ENCODE data around the gene SIAH2.

Gene SIAH2

DNA sequence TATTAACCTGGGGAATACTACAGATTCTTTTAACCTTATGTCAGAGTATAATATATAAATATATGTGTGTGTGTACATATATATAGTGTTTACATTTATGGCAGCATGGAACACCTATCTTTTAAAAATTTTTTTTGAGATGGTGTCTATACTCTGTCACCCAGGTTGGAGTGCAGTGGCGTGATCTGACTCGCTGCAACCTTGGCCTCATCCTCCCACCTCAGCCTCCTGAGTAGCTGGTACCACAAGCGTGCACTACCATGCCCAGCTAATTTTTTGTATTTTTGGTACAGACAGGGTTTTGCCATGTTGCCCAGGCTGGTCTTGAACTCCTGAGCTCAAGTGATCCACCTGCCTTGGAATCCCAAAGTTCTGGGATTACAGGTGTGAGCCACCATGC lies 40.7 kb downstream of the SIAH2 start:
- no peak overlapping the region for H3K9ac ChIP-seq (ENCODE audit: low read depth, low read length)
- TF ChIP-seq, protein P1, sequence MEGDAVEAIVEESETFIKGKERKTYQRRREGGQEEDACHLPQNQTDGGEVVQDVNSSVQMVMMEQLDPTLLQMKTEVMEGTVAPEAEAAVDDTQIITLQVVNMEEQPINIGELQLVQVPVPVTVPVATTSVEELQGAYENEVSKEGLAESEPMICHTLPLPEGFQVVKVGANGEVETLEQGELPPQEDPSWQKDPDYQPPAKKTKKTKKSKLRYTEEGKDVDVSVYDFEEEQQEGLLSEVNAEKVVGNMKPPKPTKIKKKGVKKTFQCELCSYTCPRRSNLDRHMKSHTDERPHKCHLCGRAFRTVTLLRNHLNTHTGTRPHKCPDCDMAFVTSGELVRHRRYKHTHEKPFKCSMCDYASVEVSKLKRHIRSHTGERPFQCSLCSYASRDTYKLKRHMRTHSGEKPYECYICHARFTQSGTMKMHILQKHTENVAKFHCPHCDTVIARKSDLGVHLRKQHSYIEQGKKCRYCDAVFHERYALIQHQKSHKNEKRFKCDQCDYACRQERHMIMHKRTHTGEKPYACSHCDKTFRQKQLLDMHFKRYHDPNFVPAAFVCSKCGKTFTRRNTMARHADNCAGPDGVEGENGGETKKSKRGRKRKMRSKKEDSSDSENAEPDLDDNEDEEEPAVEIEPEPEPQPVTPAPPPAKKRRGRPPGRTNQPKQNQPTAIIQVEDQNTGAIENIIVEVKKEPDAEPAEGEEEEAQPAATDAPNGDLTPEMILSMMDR (IDR thresholded peaks at IDR 0.05; ENCODE audit: borderline replicate concordance, extremely low read depth, low read length, poor library complexity, severe bottlenecking): no peak
- H2AFZ ChIP-seq (ENCODE audit: low read depth, low read length): no peak overlapping the region
- no peaks in the 10 kb centered on the region for H3K79me2 ChIP-seq (ENCODE audit: insufficient read depth, low read length)
- no peak overlapping the region for H3K4me2 ChIP-seq (ENCODE audit: insufficient read depth, low read length)
- ATAC-seq (ENCODE audit: insufficient read depth, low read depth): no peak
- H3K27ac ChIP-seq (ENCODE audit: low read length): no peak overlapping the region
- H3K4me1 ChIP-seq (ENCODE audit: insufficient read depth, low read length): no peaks in the 10 kb centered on the region
- H3K36me3 ChIP-seq (ENCODE audit: insufficient read depth, low read length): no peaks in the 10 kb centered on the region
- no peak overlapping the region for H3K4me3 ChIP-seq (ENCODE audit: low read depth in 1 of 2, low read length in 2 of 2)
- no peak for DNase-seq
- H4K20me1 ChIP-seq (ENCODE audit: insufficient read depth, low read length): no peaks in the 10 kb centered on the region
- H3K9me3 ChIP-seq (ENCODE audit: insufficient read depth, low read length, severe bottlenecking): no peaks in the 10 kb centered on the region
- H3K27me3 ChIP-seq (ENCODE audit: insufficient read depth, low read length, poor library complexity): no peaks in the 10 kb centered on the region

DNA sequence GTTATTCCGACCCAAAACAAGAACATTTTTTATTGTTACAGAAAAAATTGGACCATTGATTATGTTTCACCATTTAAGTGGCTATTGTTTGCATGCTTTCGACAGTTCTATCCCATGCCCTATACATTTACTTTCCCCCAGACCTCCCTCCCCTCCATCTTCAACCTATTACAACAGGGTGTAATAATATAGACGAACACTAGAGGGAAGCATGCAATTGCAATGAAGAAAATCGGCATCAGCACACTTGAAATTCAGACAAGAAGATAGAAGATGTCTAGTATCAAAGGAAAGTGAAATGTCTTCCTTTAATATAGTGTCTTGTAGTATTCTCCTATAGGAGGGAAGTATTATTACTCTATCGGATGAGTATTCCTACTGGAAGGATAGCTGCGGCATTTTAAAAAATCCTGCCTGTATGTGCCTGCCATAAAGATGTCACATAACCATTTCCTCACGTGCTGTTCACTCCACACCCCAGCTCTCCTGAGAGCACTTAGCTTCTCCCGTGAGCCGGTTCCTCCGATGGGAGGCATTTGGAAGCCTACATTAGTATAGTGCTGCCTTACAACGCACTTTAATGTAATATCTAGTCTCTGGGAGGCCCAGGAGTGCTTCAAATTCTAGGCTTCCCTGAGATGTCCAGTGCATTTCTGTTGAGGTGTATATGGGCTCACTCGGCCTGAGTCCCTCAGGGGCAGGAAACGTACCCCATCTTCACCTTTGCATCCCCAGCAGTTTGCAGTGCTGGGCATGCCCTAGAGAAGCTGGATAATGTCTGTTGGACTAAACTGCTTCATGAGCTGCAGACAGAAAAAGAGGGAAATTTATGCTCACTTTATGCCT lies 41.5 kb downstream of the SIAH2 start:
- 0 out of 2 replicates have a peak overlapping the region, but pooled peaks have one; percentile 41 for H2AFZ ChIP-seq (ENCODE audit: low read depth, low read length)
- ATAC-seq (ENCODE audit: insufficient read depth, low read depth): peak; percentile 84
- no peak overlapping the region for H3K4me2 ChIP-seq (ENCODE audit: insufficient read depth, low read length)

DNA sequence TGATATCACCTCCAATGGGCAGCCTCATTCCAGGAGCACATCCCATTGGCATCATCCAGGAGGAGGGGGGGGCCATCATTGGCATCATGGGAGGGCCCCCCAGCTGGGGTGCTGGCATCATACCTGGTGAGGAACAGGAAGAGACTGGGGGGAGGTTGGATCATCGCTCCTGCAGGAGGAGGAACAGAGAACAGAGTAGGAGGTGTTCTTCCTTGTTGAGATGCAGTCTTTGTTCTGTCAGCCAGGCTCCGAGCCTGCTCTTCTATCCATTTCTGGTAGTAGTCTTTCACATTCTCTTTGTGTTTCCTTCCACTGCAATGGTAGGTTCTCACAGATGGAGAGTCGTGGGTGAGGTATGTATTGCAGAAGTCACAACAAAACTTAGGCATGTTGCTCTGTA lies 42.5 kb downstream of the SIAH2 start:
- no peak for ATAC-seq (ENCODE audit: insufficient read depth, low read depth)
- Histone ChIP-seq H3K36me3 (ENCODE audit: insufficient read depth, low read length) (no peaks in the 10 kb centered on the region), H3K9me3 (ENCODE audit: insufficient read depth, low read length, severe bottlenecking) (no peaks in the 10 kb centered on the region), H3K4me3 (ENCODE audit: low read depth in 1 of 2, low read length in 2 of 2) (no peak overlapping the region), H3K4me2 (ENCODE audit: insufficient read depth, low read length) (no peak overlapping the region), H3K27me3 (ENCODE audit: insufficient read depth, low read length, poor library complexity) (no peaks in the 10 kb centered on the region), H3K9ac (ENCODE audit: low read depth, low read length) (no peak overlapping the region), H3K4me1 (ENCODE audit: insufficient read depth, low read length) (no peaks in the 10 kb centered on the region), H3K79me2 (ENCODE audit: insufficient read depth, low read length) (no peaks in the 10 kb centered on the region), H4K20me1 (ENCODE audit: insufficient read depth, low read length) (no peaks in the 10 kb centered on the region), H3K27ac (ENCODE audit: low read length) (no peak overlapping the region), H2AFZ (ENCODE audit: low read depth, low read length) (no peak overlapping the region)
- DNase-seq: no peak
- no peak for TF ChIP-seq EZH2 (IDR thresholded peaks at IDR 0.05; ENCODE audit: borderline replicate concordance, low read depth, low read length, severe bottlenecking)
- TF ChIP-seq, protein P1 (IDR thresholded peaks at IDR 0.05; ENCODE audit: borderline replicate concordance, extremely low read depth, low read length, poor library complexity, severe bottlenecking): no peak

More for the DNA sequence above, 41.5 kb downstream of the SIAH2 start:
- Histone ChIP-seq H3K4me1 (ENCODE audit: insufficient read depth, low read length) (no peaks in the 10 kb centered on the region), H3K9me3 (ENCODE audit: insufficient read depth, low read length, severe bottlenecking) (no peaks in the 10 kb centered on the region), H3K79me2 (ENCODE audit: insufficient read depth, low read length) (no peaks in the 10 kb centered on the region), H4K20me1 (ENCODE audit: insufficient read depth, low read length) (no peaks in the 10 kb centered on the region), H3K9ac (ENCODE audit: low read depth, low read length) (no peak overlapping the region), H3K27ac (ENCODE audit: low read length) (no peak overlapping the region), H3K27me3 (ENCODE audit: insufficient read depth, low read length, poor library complexity) (no peaks in the 10 kb centered on the region), H3K4me3 (ENCODE audit: low read depth in 1 of 2, low read length in 2 of 2) (no peak overlapping the region), H3K36me3 (ENCODE audit: insufficient read depth, low read length) (no peaks in the 10 kb centered on the region)
- DNase-seq: peak; percentile 15
- no peak for TF ChIP-seq EZH2 (IDR thresholded peaks at IDR 0.05; ENCODE audit: borderline replicate concordance, low read depth, low read length, severe bottlenecking)
- TF ChIP-seq, protein P1 (IDR thresholded peaks at IDR 0.05; ENCODE audit: borderline replicate concordance, extremely low read depth, low read length, poor library complexity, severe bottlenecking): peak; percentile 94
